GM21717 (cell line): Measurements from ENCODE around the gene FBXO34.

Experiments
- ATAC-seq: cut with Tn5 transposase; IDR thresholded peaks from one replicate; pipeline ENCODE4 v1.9.1; 2021; ENCODE audit warnings: mild to moderate bottlenecking, moderate library complexity; ENCODE audit not compliant: unreplicated experiment

FBXO34 gene

DNA sequence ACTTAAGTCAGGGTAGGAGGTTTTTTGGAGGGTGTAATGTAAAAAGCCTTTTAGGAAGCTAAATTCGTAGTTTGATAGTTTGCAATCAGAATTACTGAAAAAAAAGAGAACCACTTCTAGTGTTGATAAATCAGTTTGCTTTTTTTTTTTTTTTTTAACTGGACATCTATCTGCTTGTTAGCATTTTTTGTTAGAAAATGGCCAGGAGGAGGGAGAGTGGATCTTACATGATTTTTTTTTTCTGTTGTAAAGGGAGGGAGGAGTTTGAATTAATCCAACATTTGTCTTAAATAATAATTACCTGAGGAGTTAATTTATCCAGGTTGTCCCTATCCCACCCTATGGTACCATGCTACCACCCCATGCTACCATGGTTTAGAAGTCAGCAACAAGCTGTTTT, 1.2 kb downstream of the FBXO34 start:
- no peak for ATAC-seq

DNA sequence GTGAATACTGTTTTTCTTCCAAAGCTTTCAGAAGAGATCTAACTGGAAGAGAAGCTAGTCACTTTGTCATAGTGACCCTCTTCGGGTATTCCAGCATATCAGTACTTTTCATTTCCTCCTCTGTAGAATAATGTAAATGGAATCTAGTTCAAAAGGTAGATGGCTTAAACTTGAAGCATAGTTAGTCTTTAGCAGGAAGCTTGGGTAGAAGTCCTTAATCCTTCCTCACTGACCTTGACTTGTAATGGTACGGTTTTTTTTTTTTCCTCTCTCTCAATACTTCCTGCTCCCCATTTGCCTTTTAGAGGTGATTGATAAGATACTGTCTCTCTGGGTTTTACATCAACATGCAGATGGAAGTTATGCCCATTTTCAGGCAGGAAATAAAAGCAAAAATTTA, 1.7 kb downstream of the FBXO34 start:
- ATAC-seq, result no peak

GRCh38 chr14:55274146-55274545, 2.9 kb downstream of the FBXO34 start:
- no peak for ATAC-seq

- no peak for ATAC-seq
Observed at GRCh38 chr14:55274751-55275150, 3.5 kb downstream of the FBXO34 start.

GRCh38 chr14:55276736-55277135, 5.5 kb downstream of the FBXO34 start:
- no peak for ATAC-seq

DNA sequence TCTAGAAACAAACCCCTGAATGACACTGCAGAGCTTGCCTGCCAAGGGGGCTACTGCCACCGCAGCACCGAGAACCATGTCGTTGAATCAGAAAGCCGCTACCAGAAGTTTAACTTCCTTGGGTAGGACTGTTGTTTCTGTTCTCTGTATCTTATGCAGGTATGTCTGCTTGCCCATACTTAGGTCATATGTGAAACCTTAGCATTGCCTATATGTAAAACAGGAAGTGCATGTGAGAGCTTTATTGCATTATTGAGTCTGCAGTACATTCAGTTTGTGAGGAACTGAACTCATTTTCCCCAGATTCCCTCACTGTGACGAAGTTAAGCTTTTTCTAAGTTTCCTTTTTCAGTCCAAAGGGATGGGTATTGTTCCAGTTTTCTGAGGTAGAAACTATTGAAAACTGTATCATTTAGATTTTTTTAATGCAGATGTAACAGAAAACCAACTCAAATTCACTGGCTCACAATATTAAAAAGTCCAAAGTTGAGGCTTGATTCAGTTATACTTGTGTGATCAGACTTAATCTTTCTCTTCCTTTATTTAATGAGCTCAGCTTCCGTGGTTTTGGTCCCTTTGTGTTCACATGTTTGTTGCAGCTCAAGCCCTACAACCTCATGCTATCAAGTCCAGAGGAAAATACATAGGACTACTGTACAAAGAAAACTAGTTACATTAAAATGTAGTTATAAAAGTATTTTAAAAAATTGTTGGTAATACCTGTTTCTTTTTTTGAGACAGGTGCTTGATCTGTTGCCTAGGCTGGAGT, 6.9 kb downstream of the FBXO34 start:
- ATAC-seq, result peak; percentile 81

DNA sequence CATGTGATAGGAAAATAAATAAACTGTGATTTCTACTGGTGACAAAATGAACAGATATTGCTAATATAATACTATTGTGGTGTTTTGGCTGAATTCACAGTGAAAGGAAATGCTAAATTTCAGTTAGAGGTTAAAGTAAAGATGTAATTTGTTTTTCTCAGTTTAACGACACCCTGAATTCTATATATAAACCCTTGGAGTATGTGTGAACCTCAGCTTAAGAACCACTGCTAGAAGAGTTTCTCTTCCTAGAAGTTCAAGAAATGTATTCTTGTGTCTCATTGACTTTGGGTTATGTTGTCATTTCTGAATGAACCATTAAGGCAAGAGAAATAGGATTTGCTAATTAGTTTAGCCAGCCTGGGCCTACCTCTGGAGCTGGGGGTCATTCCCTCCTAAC, 8.2 kb downstream of the FBXO34 start:
- ATAC-seq, result no peak

- no peak for ATAC-seq
Observed at GRCh38 chr14:55281316-55281839, 10.2 kb downstream of the FBXO34 start.

- ATAC-seq, result no peak
Observed at GRCh38 chr14:55285048-55285652, 13.9 kb downstream of the FBXO34 start.

DNA sequence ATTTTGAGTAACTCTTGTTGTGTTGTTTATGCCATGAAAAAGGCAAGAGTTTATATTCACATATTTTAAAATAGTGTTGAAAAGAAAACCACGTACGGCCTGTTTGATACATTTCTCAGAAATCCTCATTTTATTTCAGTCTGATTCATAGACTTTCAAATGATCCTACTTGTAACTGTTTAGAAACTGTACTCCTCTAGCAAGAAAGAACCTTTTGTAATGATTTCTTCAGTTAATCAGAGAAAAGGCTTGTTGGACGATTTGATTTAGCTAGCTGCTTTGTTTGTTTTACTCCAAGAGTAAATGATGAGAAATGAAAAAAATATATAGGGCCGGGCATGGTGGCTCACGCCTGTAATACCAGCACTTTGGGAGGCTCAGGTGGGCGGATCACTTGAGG, 17.2 kb downstream of the FBXO34 start:
- no peak for ATAC-seq

DNA sequence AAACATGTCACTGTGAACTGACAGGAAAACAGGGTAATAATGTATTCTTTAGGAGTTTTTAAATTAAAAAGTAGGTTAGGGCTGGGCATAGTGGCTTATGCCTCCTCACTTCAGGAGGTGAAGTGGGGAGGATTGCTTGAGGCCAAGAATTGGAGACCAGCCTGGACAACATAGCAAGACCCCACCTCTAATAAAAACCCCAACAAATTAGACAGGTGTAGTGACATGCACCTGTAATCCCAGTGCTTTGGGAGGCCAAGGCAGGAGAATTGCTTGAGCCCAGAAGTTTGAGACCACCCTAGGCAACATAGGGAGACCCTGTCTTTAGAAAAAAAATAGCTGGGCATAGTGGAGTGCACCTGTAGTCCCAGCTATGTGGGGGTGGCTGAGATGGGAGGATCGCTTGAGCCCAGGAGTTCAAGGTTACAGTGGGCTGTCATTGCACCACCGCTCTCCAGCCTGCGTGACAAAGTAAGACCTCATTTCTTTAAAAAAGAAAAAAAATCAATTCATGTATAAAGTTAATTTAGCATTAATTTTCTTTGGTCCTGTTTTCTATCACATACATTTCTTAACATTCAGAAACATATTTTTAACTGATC, 20.4 kb downstream of the FBXO34 start:
- no peak for ATAC-seq

GRCh38 chr14:55294603-55295002, 23.4 kb downstream of the FBXO34 start:
- no peak for ATAC-seq

GRCh38 chr14:55297611-55298499, 26.6 kb downstream of the FBXO34 start:
- no peak for ATAC-seq

DNA sequence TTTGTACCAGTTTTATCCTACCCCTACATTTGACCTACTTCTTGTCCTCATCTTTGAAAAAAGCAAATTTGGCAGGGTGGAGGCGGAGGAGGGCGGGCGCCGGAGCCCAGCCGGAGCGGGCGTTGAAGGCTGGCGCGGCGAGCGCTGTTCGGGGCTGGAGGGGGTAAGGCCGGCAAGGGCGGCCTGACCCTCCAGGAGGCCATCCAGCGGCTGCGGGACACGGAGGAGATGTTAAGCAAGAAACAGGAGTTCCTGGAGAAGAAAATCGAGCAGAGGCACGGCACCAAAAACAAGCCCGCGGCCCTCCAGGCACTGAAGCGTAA, 27.2 kb downstream of the FBXO34 start:
- ATAC-seq, result no peak

DNA sequence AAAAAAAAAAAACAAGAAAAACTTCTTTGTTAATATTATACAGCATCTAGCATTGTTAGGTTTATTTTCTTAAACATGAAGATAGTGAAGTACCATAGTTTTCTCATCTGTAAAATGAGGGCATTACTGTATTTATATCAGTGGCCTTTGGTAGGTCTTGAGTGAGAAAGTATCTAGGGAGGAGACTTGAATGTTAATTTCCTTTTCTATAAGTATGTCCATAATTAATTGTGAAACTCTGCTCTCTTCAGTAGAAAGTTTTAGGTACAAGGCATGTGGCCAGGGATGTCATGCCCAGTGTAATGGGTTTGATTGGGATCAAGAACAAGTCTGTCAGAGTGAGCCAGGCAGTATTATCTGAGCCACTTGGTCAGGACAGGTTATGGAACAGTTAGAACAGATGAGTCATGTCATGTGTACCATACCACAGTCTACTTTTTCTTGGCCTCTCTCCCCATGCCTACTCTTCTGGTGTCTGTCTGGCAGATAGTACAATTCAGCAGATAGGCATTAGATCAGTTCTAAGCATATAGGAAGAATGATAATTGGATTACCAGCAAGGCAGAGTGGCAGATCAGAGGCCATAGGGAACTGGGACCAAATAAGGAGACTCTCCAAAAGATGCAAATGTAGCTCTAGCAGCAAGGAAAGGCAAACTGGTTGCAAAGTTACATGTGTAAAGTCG, 30.4 kb downstream of the FBXO34 start:
- ATAC-seq, result peak; percentile 53

- no peak for ATAC-seq
Observed at GRCh38 chr14:55302367-55303124, 31.3 kb downstream of the FBXO34 start.

DNA sequence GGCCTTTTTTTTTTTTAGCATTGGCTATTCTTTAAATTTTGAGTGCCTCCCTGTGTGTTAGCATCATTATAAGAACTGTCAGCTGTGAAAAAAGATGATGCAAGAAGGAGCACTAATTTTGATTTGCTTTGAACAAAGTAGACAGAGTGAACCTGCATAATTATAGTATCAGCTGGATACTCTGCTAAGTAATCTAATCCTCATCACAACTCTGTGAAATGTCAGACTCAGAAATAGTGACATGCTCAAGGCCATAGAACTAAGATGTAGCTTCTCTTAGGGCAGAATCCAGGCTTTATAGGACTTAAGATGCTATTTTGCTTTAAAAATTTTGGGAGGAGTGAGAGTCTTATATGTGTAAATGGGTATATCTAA, 31.9 kb downstream of the FBXO34 start:
- no peak for ATAC-seq

GRCh38 chr14:55303691-55304145, 32.5 kb downstream of the FBXO34 start:
- ATAC-seq, result no peak

GRCh38 chr14:55306938-55307589, 35.8 kb downstream of the FBXO34 start:
- no peak for ATAC-seq
